ENCODE data around the gene VMP1.
A peak's percentile ranks its signal among the peaks of the same experiment; 100 is the strongest.
"Not testable (repeated sequence)": the region's sequence is repeated elsewhere in the genome, so short reads cannot be mapped to it uniquely, and the experiment has no call there.

The VMP1 gene

GRCh38 chr17:59751955-59752413 is 44.5 kb downstream of the VMP1 start:
- in situ Hi-C loops (cut with HindIII; ENCODE audit: low pct_unique_long_range_greater_than_20kb, low sequenced_read_pairs) = no loop called here
- DNase-seq (ENCODE audit: low read depth in 1 of 2, low spot score in 1 of 2) = no peak
- TF ChIP-seq JUND (IDR thresholded peaks at IDR 0.05; ENCODE audit: low read depth) = no peak

GRCh38 chr17:59752446-59752845 is 45.0 kb downstream of the VMP1 start:
- in situ Hi-C loops (cut with HindIII; ENCODE audit: low pct_unique_long_range_greater_than_20kb, low sequenced_read_pairs) = no loop called here
- no peak for DNase-seq (ENCODE audit: low read depth in 1 of 2, low spot score in 1 of 2)
- TF ChIP-seq JUND (IDR thresholded peaks at IDR 0.05; ENCODE audit: low read depth) = no peak

- in situ Hi-C loops (cut with HindIII; ENCODE audit: low pct_unique_long_range_greater_than_20kb, low sequenced_read_pairs) = no loop called here
- DNase-seq (ENCODE audit: low read depth in 1 of 2, low spot score in 1 of 2) = no peak
- TF ChIP-seq JUND (IDR thresholded peaks at IDR 0.05; ENCODE audit: low read depth) = no peak
Observed at GRCh38 chr17:59752922-59753321, 45.5 kb downstream of the VMP1 start.

- in situ Hi-C loops (cut with HindIII; ENCODE audit: low pct_unique_long_range_greater_than_20kb, low sequenced_read_pairs) = no loop called here
- DNase-seq (ENCODE audit: low read depth in 1 of 2, low spot score in 1 of 2) = peak; percentile 56 to 92
- TF ChIP-seq JUND (IDR thresholded peaks at IDR 0.05; ENCODE audit: low read depth) = no peak
Observed at GRCh38 chr17:59753522-59754467, 46.3 kb downstream of the VMP1 start.

GRCh38 chr17:59754552-59754951 is 47.1 kb downstream of the VMP1 start:
- in situ Hi-C loops (cut with HindIII; ENCODE audit: low pct_unique_long_range_greater_than_20kb, low sequenced_read_pairs) = no loop called here
- TF ChIP-seq JUND (IDR thresholded peaks at IDR 0.05; ENCODE audit: low read depth) = no peak
- DNase-seq (ENCODE audit: low read depth in 1 of 2, low spot score in 1 of 2) = no peak

- in situ Hi-C loops (cut with HindIII; ENCODE audit: low pct_unique_long_range_greater_than_20kb, low sequenced_read_pairs) = not testable (repeated sequence)
Observed at GRCh38 chr17:59755069-59755468, 47.6 kb downstream of the VMP1 start.

GRCh38 chr17:59756236-59756818 is 48.9 kb downstream of the VMP1 start:
- in situ Hi-C loops (cut with HindIII; ENCODE audit: low pct_unique_long_range_greater_than_20kb, low sequenced_read_pairs) = no loop called here
- DNase-seq (ENCODE audit: low read depth in 1 of 2, low spot score in 1 of 2) = peak in 1 of 2 experiments; percentile 48
- peak; percentile 54 for TF ChIP-seq JUND (IDR thresholded peaks at IDR 0.05; ENCODE audit: low read depth)

More at GRCh38 chr17:59755069-59755468, 47.6 kb downstream of the VMP1 start:
- not testable (repeated sequence) for DNase-seq (ENCODE audit: low read depth in 1 of 2, low spot score in 1 of 2)

- no peak for DNase-seq (ENCODE audit: low read depth in 1 of 2, low spot score in 1 of 2)
- in situ Hi-C loops (cut with HindIII; ENCODE audit: low pct_unique_long_range_greater_than_20kb, low sequenced_read_pairs) = no loop called here
- no peak for TF ChIP-seq JUND (IDR thresholded peaks at IDR 0.05; ENCODE audit: low read depth)
Observed at GRCh38 chr17:59757043-59757442, 49.6 kb downstream of the VMP1 start.

GRCh38 chr17:59757470-59757869 is 50.0 kb downstream of the VMP1 start:
- in situ Hi-C loops (cut with HindIII; ENCODE audit: low pct_unique_long_range_greater_than_20kb, low sequenced_read_pairs) = no loop called here
- no peak for TF ChIP-seq JUND (IDR thresholded peaks at IDR 0.05; ENCODE audit: low read depth)
- DNase-seq (ENCODE audit: low read depth in 1 of 2, low spot score in 1 of 2) = no peak

GRCh38 chr17:59757881-59758385 is 50.5 kb downstream of the VMP1 start:
- in situ Hi-C loops (cut with HindIII; ENCODE audit: low pct_unique_long_range_greater_than_20kb, low sequenced_read_pairs) = no loop called here
- no peak for DNase-seq (ENCODE audit: low read depth in 1 of 2, low spot score in 1 of 2)
- TF ChIP-seq JUND (IDR thresholded peaks at IDR 0.05; ENCODE audit: low read depth) = no peak

GRCh38 chr17:59758998-59759651 is 51.7 kb downstream of the VMP1 start:
- in situ Hi-C loops (cut with HindIII; ENCODE audit: low pct_unique_long_range_greater_than_20kb, low sequenced_read_pairs) = not testable (repeated sequence)

GRCh38 chr17:59760160-59760559 is 52.7 kb downstream of the VMP1 start:
- in situ Hi-C loops (cut with HindIII; ENCODE audit: low pct_unique_long_range_greater_than_20kb, low sequenced_read_pairs) = no loop called here
- no peak for DNase-seq (ENCODE audit: low read depth in 1 of 2, low spot score in 1 of 2)
- no peak for TF ChIP-seq JUND (IDR thresholded peaks at IDR 0.05; ENCODE audit: low read depth)

More at GRCh38 chr17:59758998-59759651, 51.7 kb downstream of the VMP1 start:
- not testable (repeated sequence) for DNase-seq (ENCODE audit: low read depth in 1 of 2, low spot score in 1 of 2)

Data from T47D (cell line).